T-cell (primary cell): ENCODE measurements around the gene CGB1. TPM values are rescaled to one million over a fixed set of nuclear protein-coding genes. Genes with fewer than 3 reads are reported as not detected.
"Not testable (repeated sequence)": the region's sequence is repeated elsewhere in the genome, so short reads cannot be mapped to it uniquely, and the experiment has no call there.

Source experiments
- ATAC-seq, 4 experiments: fragments of 200-7000 bp in 3 of 4; fragments of 150-1000 bp in 1 of 4; cut with Tn5 transposase; replicated peaks in 1 of 4; 1 replicate in 3 of 4; 2 replicates in 1 of 4; pipeline ENCODE4 v1.10.0; 2021; ENCODE audit warnings: moderate library complexity in 3 of 4, mild to moderate bottlenecking in 2 of 4, moderate number of reproducible peaks in 1 of 4
- CTCF ChIA-PET, 2 donors: fragments of 300-600 bp; sonication (Branson Sonifier 250); formaldehyde crosslinking; loops; one replicate each; lab custom pipeline; 2022; ENCODE audit warnings: antibody characterized with exemption in 2 of 2; lab: Charles Lee
- POLR2A ChIA-PET, 2 donors: fragments of 300-600 bp; sonication (Branson Sonifier 250); formaldehyde crosslinking; loops; one replicate each; lab custom pipeline; 2022; ENCODE audit warnings: antibody characterized with exemption in 2 of 2; lab: Charles Lee
- DNase-seq, 35 experiments: peaks; one replicate each; pipeline versions ENCODE4 v3.0.0 to v3.0.0-alpha.2; 2013 to 2023
- H3K27ac ChIP-seq: one replicate; pipeline ENCODE4 v1.5.1; 2013; ENCODE audit warnings: low read length
- H3K27me3 ChIP-seq, 2 experiments: replicated peaks in 1 of 2; 1 replicate in 1 of 2; 2 replicates in 1 of 2; pipeline versions ENCODE4 v1.6.1 to v1.7.0; 2013; ENCODE audit warnings: low read length in 1 of 2, mixed read lengths in 1 of 2; ENCODE audit not compliant: control insufficient read depth in 2 of 2, insufficient read depth in 2 of 2; ENCODE audit errors: extremely low read depth in 1 of 2
- H3K36me3 ChIP-seq, 2 donors: 1 replicate in 1 of 2; 2 replicates in 1 of 2; pipeline versions ENCODE4 v1.6.1 to v1.7.0; 2013; ENCODE audit warnings: low read length in 1 of 2; ENCODE audit not compliant: control insufficient read depth in 2 of 2, insufficient read depth in 1 of 2; ENCODE audit errors: extremely low read depth in 1 of 2
- H3K4me1 ChIP-seq, 2 experiments: 1 replicate in 1 of 2; 2 replicates in 1 of 2; pipeline versions ENCODE4 v1.6.1 to v1.7.0; 2013; ENCODE audit warnings: low read length in 2 of 2, mixed read lengths in 1 of 2; ENCODE audit not compliant: insufficient read depth in 2 of 2, control insufficient read depth in 1 of 2; ENCODE audit errors: extremely low read depth in 1 of 2
- H3K4me3 ChIP-seq, 2 donors: 1 replicate in 1 of 2; 2 replicates in 1 of 2; pipeline versions ENCODE4 v1.5.1 to v1.7.0; 2013; ENCODE audit warnings: mild to moderate bottlenecking in 2 of 2, low read length in 1 of 2, moderate library complexity in 1 of 2; ENCODE audit not compliant: control insufficient read depth in 1 of 2; ENCODE audit errors: extremely low read depth in 1 of 2
- H3K9me3 ChIP-seq: 2 replicates; pipeline ENCODE4 v1.7.0; 2013
- H3K27ac Mint-ChIP-seq, 2 donors: one replicate each; pipeline ENCODE4 v1.8.0; 2020 to 2021; ENCODE audit warnings: mild to moderate bottlenecking in 2 of 2, mixed read lengths in 2 of 2
- H3K27me3 Mint-ChIP-seq, 2 donors: one replicate each; pipeline ENCODE4 v1.8.0; 2021 to 2022; ENCODE audit warnings: mixed read lengths in 2 of 2
- H3K36me3 Mint-ChIP-seq: one replicate; pipeline ENCODE4 v1.8.0; 2021; ENCODE audit warnings: mixed read lengths
- H3K4me1 Mint-ChIP-seq, 3 donors: one replicate each; pipeline ENCODE4 v1.8.0; 2020 to 2022; ENCODE audit warnings: mixed read lengths in 3 of 3, mild to moderate bottlenecking in 1 of 3
- H3K4me3 Mint-ChIP-seq, 3 donors: one replicate each; pipeline ENCODE4 v1.8.0; 2020 to 2022; ENCODE audit warnings: mild to moderate bottlenecking in 3 of 3, mixed read lengths in 3 of 3, moderate library complexity in 3 of 3
- H3K9me3 Mint-ChIP-seq, 3 donors: one replicate each; pipeline ENCODE4 v1.8.0; 2020 to 2022; ENCODE audit warnings: mixed read lengths in 3 of 3
- WGBS: methylation state at CpG from one replicate; pipeline ENCODE4 v1.1.5; 2013; ENCODE audit warnings: missing lambda C conversion rate; ENCODE audit not compliant: insufficient coverage; 5-methylcytosine and 5-hydroxymethylcytosine counted together
- total RNA-seq, 35 experiments: library from RNA in 6 of 35; stranded (reverse) in 6 of 35; fragments of 120-200 nt in 1 of 35; gene quantifications; one replicate each; pipeline versions ENCODE4 v1.2.1 to v1.2.4 and lab custom pipeline; 2013 to 2026

Gene CGB1
- total RNA-seq, 5 donors from 2014 or later (not counting 1 experiment from before 2014, with no cell fraction given): not detected

GRCh38 chr19:49080392-49080791 is 43.7 kb upstream of the CGB1 start:
- Histone ChIP-seq H3K4me3 (no peak overlapping the region), H3K27ac (no peak overlapping the region)
- H3K4me3 Mint-ChIP-seq: no peak overlapping the region

GRCh38 chr19:49074869-49075268 is 38.2 kb upstream of the CGB1 start:
- H3K27me3 Mint-ChIP-seq: peaks cover 43 to 60% of the 10 kb centered on the region in 2 donors
- H3K36me3 ChIP-seq, H3K27ac Mint-ChIP-seq, POLR2A ChIA-PET, H3K9me3 ChIP-seq, H3K27ac ChIP-seq, H3K4me3 ChIP-seq, H3K36me3 Mint-ChIP-seq, DNase-seq, H3K9me3 Mint-ChIP-seq, H3K4me3 Mint-ChIP-seq, ATAC-seq: not testable (repeated sequence)
- peaks cover 10 to 17% (median 12%) of the 10 kb centered on the region in 3 donors for H3K4me1 Mint-ChIP-seq
- WGBS: 0% methylated on average over 1 of the region's 9 CpGs
- CTCF ChIA-PET: interaction anchor here in 1 of 2 donors (0.6 kb wide), 1 partner anchor 1649 kb away, joined by 3 read pairs; no protein-coding TSS in a partner anchor
- Histone ChIP-seq H3K4me1 (peaks cover 0 to 12% of the 10 kb centered on the region in 2 experiments), H3K27me3 (peaks cover 0 to 73% of the 10 kb centered on the region in 2 experiments)

More at GRCh38 chr19:49080392-49080791, 43.7 kb upstream of the CGB1 start:
- peaks cover 0 to 34% of the 10 kb centered on the region in 2 experiments for H3K27me3 ChIP-seq
- 100% methylated on average over 2 of the region's 4 CpGs for WGBS
- H3K36me3 ChIP-seq: no peaks in the 10 kb centered on the region
- Mint-ChIP-seq H3K27ac (no peak overlapping the region), H3K36me3 (no peaks in the 10 kb centered on the region), H3K4me1 (peaks cover 6 to 10% (median 10%) of the 10 kb centered on the region in 3 donors), H3K9me3 (no peaks in the 10 kb centered on the region), H3K27me3 (peaks cover 12 to 23% of the 10 kb centered on the region in 2 donors)
- H3K9me3 ChIP-seq: no peaks in the 10 kb centered on the region
- ATAC-seq (no peak), DNase-seq (no peak)
- POLR2A ChIA-PET: no interaction called here
- H3K4me1 ChIP-seq: peaks cover 2 to 7% of the 10 kb centered on the region in 2 experiments
- CTCF ChIA-PET: no interaction called here

DNA sequence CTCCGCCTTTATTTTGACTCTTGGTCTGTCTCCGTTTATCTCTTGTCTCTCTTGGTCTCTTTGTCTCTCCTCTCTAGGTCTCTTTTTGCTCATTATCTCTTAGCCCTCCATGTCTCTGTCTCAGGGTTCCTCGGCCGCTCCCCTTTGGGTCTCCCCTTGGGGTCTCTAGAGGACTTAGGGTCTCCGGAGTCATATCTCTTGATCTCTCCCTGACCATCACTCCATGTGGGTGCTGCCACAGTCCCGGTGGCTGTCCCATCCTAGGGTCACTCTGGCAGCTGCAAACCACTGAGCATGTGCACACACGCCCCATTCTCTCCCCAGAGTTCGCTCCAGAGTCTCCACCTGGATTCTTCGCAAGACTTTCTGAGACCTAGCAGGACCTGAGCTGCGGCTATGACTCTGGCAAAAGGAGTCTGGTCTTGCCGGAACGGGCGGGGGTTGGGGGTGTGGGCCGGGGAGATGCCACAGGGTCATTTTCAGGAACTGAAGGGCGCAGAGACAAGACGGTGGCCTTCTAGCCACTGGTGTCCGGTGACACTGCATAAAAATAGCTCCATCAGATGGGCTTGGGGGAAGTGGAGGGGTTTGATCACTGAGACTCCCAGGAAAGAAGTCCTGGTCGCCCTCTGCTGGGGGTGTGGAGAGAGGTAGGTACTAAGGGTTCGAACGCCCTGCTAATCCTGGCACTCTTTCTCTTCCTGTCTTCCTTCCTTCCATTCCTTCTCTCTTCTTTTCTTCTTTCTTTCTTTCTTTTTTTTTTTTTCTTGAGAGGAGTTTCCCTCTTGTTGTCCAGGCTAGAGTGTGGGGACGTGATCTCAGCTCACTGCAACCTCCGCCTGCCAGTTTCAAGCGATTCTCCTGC is 37.1 kb upstream of the CGB1 start:
- Histone ChIP-seq H3K36me3 (no peaks in the 10 kb centered on the region), H3K4me3 (no peak overlapping the region), H3K27ac (no peak overlapping the region), H3K4me1 (peaks cover 0 to 12% of the 10 kb centered on the region in 2 experiments), H3K27me3 (peaks cover 5 to 78% of the 10 kb centered on the region in 2 experiments), H3K9me3 (no peaks in the 10 kb centered on the region)
- H3K4me1 Mint-ChIP-seq: peaks cover 10 to 17% (median 12%) of the 10 kb centered on the region in 3 donors
- no peaks in the 10 kb centered on the region for H3K36me3 Mint-ChIP-seq
- no peak for DNase-seq
- WGBS: 78% methylated on average over 13 of the region's 23 CpGs
- ATAC-seq: no peak
- peaks cover 0 to 5% (median 0%) of the 10 kb centered on the region in 3 donors for H3K9me3 Mint-ChIP-seq
- CTCF ChIA-PET: interaction anchor here (0.7 kb wide), 2 partner anchors 81 to 1739 kb away, joined by 3 to 4 read pairs; no protein-coding TSS in a partner anchor
- H3K4me3 Mint-ChIP-seq: peak overlapping the region in 2 of 3 donors; percentile 14 to 74
- H3K27me3 Mint-ChIP-seq: peaks cover 53 to 70% of the 10 kb centered on the region in 2 donors
- POLR2A ChIA-PET: no interaction called here
- no peak overlapping the region for H3K27ac Mint-ChIP-seq

- WGBS: 13% methylated on average over 88 of the region's 93 CpGs
- CTCF ChIA-PET: no interaction called here
- H3K27me3 Mint-ChIP-seq: peaks cover 58 to 78% of the 10 kb centered on the region in 2 donors
- Histone ChIP-seq H3K27ac (no peak overlapping the region), H3K4me1 (peaks cover 0 to 12% of the 10 kb centered on the region in 2 experiments), H3K9me3 (no peaks in the 10 kb centered on the region), H3K4me3 (no peak overlapping the region), H3K36me3 (no peaks in the 10 kb centered on the region), H3K27me3 (peaks cover 5 to 76% of the 10 kb centered on the region in 2 experiments)
- peaks cover 10 to 17% (median 12%) of the 10 kb centered on the region in 3 donors for H3K4me1 Mint-ChIP-seq
- no peak overlapping the region for H3K27ac Mint-ChIP-seq
- POLR2A ChIA-PET: no interaction called here
- no peaks in the 10 kb centered on the region for H3K36me3 Mint-ChIP-seq
- DNase-seq (peak in 3 of 35 experiments; percentile 11 to 25 (median 21)), ATAC-seq (peak in 3 of 4 experiments; percentile 30 to 52 (median 34))
- H3K4me3 Mint-ChIP-seq: peak overlapping the region in 1 of 3 donors; percentile 15
- peaks cover 0 to 5% (median 0%) of the 10 kb centered on the region in 3 donors for H3K9me3 Mint-ChIP-seq
Measured at GRCh38 chr19:49071860-49072547, 35.3 kb upstream of the CGB1 start.

GRCh38 chr19:49070416-49070815 is 33.7 kb upstream of the CGB1 start:
- Histone ChIP-seq H3K36me3 (no peaks in the 10 kb centered on the region), H3K4me1 (peaks cover 0 to 12% of the 10 kb centered on the region in 2 experiments), H3K9me3 (no peaks in the 10 kb centered on the region), H3K27ac (no peak overlapping the region), H3K27me3 (peaks cover 7 to 80% of the 10 kb centered on the region in 2 experiments), H3K4me3 (no peak overlapping the region)
- H3K36me3 Mint-ChIP-seq: no peaks in the 10 kb centered on the region
- H3K4me3 Mint-ChIP-seq: no peak overlapping the region
- no peak for ATAC-seq
- peak overlapping the region in 1 of 2 donors; percentile 7 for H3K27ac Mint-ChIP-seq
- ChIA-PET POLR2A (no interaction called here), CTCF (interaction anchor here in 1 of 2 donors (0.6 kb wide), 1 partner anchor 699 kb away, joined by 4 read pairs; no protein-coding TSS in a partner anchor)
- peaks cover 0 to 5% (median 0%) of the 10 kb centered on the region in 3 donors for H3K9me3 Mint-ChIP-seq
- no peak for DNase-seq
- H3K27me3 Mint-ChIP-seq: peaks cover 66 to 82% of the 10 kb centered on the region in 2 donors
- WGBS: 94% methylated on average over 21 of the region's 21 CpGs
- peaks cover 12 to 21% (median 12%) of the 10 kb centered on the region in 3 donors for H3K4me1 Mint-ChIP-seq

DNA sequence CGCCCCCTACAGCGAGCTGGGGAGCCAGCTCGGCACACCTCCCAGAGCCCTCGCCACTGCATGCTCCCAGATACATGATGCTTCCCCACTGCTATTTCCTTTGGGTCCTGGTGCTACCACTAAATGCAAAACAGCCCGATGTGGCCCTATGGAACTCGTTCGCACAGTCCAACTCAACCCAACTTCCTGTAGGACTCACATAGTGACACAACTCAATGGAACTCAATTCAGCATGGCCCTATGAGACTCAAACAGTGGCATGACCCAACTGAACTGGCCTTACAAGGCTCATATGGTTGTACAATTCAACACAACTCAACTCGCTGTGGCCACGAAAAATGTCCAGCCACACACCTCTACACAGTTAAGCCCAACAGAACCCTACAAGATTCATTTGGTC is 32.3 kb upstream of the CGB1 start:
- H3K4me1 Mint-ChIP-seq: peaks cover 12 to 21% (median 13%) of the 10 kb centered on the region in 3 donors
- H3K27me3 Mint-ChIP-seq: peaks cover 60 to 78% of the 10 kb centered on the region in 2 donors
- peaks cover 0 to 5% (median 0%) of the 10 kb centered on the region in 3 donors for H3K9me3 Mint-ChIP-seq
- H3K4me3 ChIP-seq: no peak overlapping the region
- no peaks in the 10 kb centered on the region for H3K9me3 ChIP-seq
- H3K36me3 ChIP-seq: no peaks in the 10 kb centered on the region
- H3K4me3 Mint-ChIP-seq: no peak overlapping the region
- H3K27ac ChIP-seq: no peak overlapping the region
- WGBS: 95% methylated on average over 9 of the region's 9 CpGs
- H3K27ac Mint-ChIP-seq: no peak overlapping the region
- H3K4me1 ChIP-seq: peaks cover 0 to 19% of the 10 kb centered on the region in 2 experiments
- ChIA-PET POLR2A (no interaction called here), CTCF (no interaction called here)
- H3K27me3 ChIP-seq: peaks cover 7 to 81% of the 10 kb centered on the region in 2 experiments
- DNase-seq: no peak
- no peaks in the 10 kb centered on the region for H3K36me3 Mint-ChIP-seq
- ATAC-seq: no peak
